Vagina (tissue), 2 donors: Measurements from ENCODE around the gene NAA10. TPM values are rescaled to one million over a fixed set of nuclear protein-coding genes. Genes with fewer than 3 reads are reported as not detected.

Experiments
- DNase-seq, 2 donors: peaks; one replicate each; pipeline ENCODE4 v3.0.0-alpha.2; 2017; ENCODE audit errors: extremely low spot score in 2 of 2
- H3K27ac ChIP-seq: fragments of 200-600 bp; sonication (generic); one replicate; pipeline ENCODE4 v1.5.1; 2019
- H3K27me3 ChIP-seq: fragments of 200-600 bp; sonication (generic); one replicate; pipeline ENCODE4 v1.5.1; 2019
- H3K36me3 ChIP-seq, 2 donors: fragments of 200-600 bp; sonication (generic); one replicate each; pipeline ENCODE4 v1.5.1; 2017 to 2019
- H3K4me1 ChIP-seq: fragments of 200-600 bp; sonication (generic); one replicate; pipeline ENCODE4 v1.5.1; 2019
- H3K4me3 ChIP-seq, 2 donors: fragments of 200-600 bp; sonication (generic); 1 replicate in 1 of 2; 2 replicates in 1 of 2; pipeline ENCODE4 v1.5.1; 2016 to 2019
- H3K9me3 ChIP-seq: fragments of 200-600 bp; sonication (generic); one replicate; pipeline ENCODE4 v1.5.1; 2019
- CTCF ChIP-seq, 3 experiments: fragments of 450-650 bp in 2 of 3; fragments of 200-600 bp in 1 of 3; sonication (generic) in 1 of 3; IDR thresholded peaks; one replicate each; pipeline ENCODE4 v1.5.1; 2017 to 2019; ENCODE audit warnings: antibody characterized with exemption in 3 of 3, mild to moderate bottlenecking in 2 of 3, moderate library complexity in 2 of 3
- POLR2A ChIP-seq, 2 donors: fragments of 450-650 bp; IDR thresholded peaks; one replicate each; pipeline ENCODE4 v1.6.1; 2017; ENCODE audit warnings: antibody characterized with exemption in 2 of 2, mild to moderate bottlenecking in 2 of 2, moderate library complexity in 2 of 2
- POLR2AphosphoS5 ChIP-seq, 2 donors: sonication (generic); formaldehyde crosslinking; IDR thresholded peaks; one replicate each; pipeline ENCODE4 v1.9.0; 2017; ENCODE audit warnings: antibody characterized with exemption in 2 of 2, mild to moderate bottlenecking in 2 of 2, low read depth in 1 of 2; ENCODE audit not compliant: insufficient read depth in 1 of 2
- intact Hi-C: fragments of 100-400 bp; cut with DNase I; formaldehyde crosslinking; loops from one replicate; pipeline ENCODE4 v1.15.1; 2023
- total RNA-seq: library from RNA; depleted of rRNA; stranded (reverse); fragments of >200 nt; gene quantifications from one replicate; pipeline ENCODE4 v1.2.3, GENCODE V29; 2016

Gene NAA10
- total RNA-seq, 1 donor from 2014 or later: 66.8 TPM

- Histone ChIP-seq H3K9me3 (no peaks in the 10 kb centered on the region), H3K36me3 (peaks cover 0 to 87% of the 10 kb centered on the region in 2 donors), H3K4me3 (no peak overlapping the region), H3K27ac (no peak overlapping the region), H3K4me1 (no peaks in the 10 kb centered on the region), H3K27me3 (no peaks in the 10 kb centered on the region)
- intact Hi-C loops: no loop called here
- no peak for DNase-seq
- TF ChIP-seq POLR2A (IDR thresholded peaks at IDR 0.05): no peak
- no peak for TF ChIP-seq POLR2AphosphoS5 (IDR thresholded peaks at IDR 0.05; ENCODE audit: insufficient read depth in 1 of 2, low read depth in 1 of 2)
- no peak for TF ChIP-seq CTCF (IDR thresholded peaks at IDR 0.05)
These were observed 24.8 kb upstream of the NAA10 start for GRCh38 chrX:153959649-153960048.

GRCh38 chrX:153958605-153959004 is 23.8 kb upstream of the NAA10 start:
- H3K4me3 ChIP-seq: no peak overlapping the region
- H3K36me3 ChIP-seq: peaks cover 0 to 91% of the 10 kb centered on the region in 2 donors
- intact Hi-C loops: no loop called here
- no peaks in the 10 kb centered on the region for H3K9me3 ChIP-seq
- H3K27ac ChIP-seq: no peak overlapping the region
- no peaks in the 10 kb centered on the region for H3K27me3 ChIP-seq
- H3K4me1 ChIP-seq: no peaks in the 10 kb centered on the region
- no peak for DNase-seq
- no peak for TF ChIP-seq POLR2A (IDR thresholded peaks at IDR 0.05)
- TF ChIP-seq CTCF (IDR thresholded peaks at IDR 0.05): no peak
- TF ChIP-seq POLR2AphosphoS5 (IDR thresholded peaks at IDR 0.05; ENCODE audit: insufficient read depth in 1 of 2, low read depth in 1 of 2): no peak

GRCh38 chrX:153957224-153957623 is 22.4 kb upstream of the NAA10 start:
- intact Hi-C loops: no loop called here
- H3K4me3 ChIP-seq: no peak overlapping the region
- H3K27me3 ChIP-seq: no peaks in the 10 kb centered on the region
- no peaks in the 10 kb centered on the region for H3K9me3 ChIP-seq
- DNase-seq: no peak
- H3K27ac ChIP-seq: no peak overlapping the region
- no peak for TF ChIP-seq POLR2AphosphoS5 (IDR thresholded peaks at IDR 0.05; ENCODE audit: insufficient read depth in 1 of 2, low read depth in 1 of 2)
- no peak for TF ChIP-seq CTCF (IDR thresholded peaks at IDR 0.05)
- H3K4me1 ChIP-seq: no peaks in the 10 kb centered on the region
- H3K36me3 ChIP-seq: peaks cover 0 to 82% of the 10 kb centered on the region in 2 donors

- intact Hi-C loops: no loop called here
- no peak overlapping the region for H3K27ac ChIP-seq
- TF ChIP-seq CTCF (IDR thresholded peaks at IDR 0.05) (no peak), POLR2A (IDR thresholded peaks at IDR 0.05) (no peak), POLR2AphosphoS5 (IDR thresholded peaks at IDR 0.05; ENCODE audit: insufficient read depth in 1 of 2, low read depth in 1 of 2) (no peak)
These were observed 21.4 kb upstream of the NAA10 start for GRCh38 chrX:153956044-153956907.

GRCh38 chrX:153955228-153955732 is 20.4 kb upstream of the NAA10 start:
- TF ChIP-seq POLR2AphosphoS5 (IDR thresholded peaks at IDR 0.05; ENCODE audit: insufficient read depth in 1 of 2, low read depth in 1 of 2) (no peak), CTCF (IDR thresholded peaks at IDR 0.05) (no peak), POLR2A (IDR thresholded peaks at IDR 0.05) (no peak)
- H3K9me3 ChIP-seq: no peaks in the 10 kb centered on the region
- no peak for DNase-seq
- H3K4me1 ChIP-seq: no peaks in the 10 kb centered on the region
- no peak overlapping the region for H3K4me3 ChIP-seq
- H3K36me3 ChIP-seq: peaks cover 0 to 82% of the 10 kb centered on the region in 2 donors
- H3K27me3 ChIP-seq: no peaks in the 10 kb centered on the region
- intact Hi-C loops: no loop called here
- H3K27ac ChIP-seq: no peak overlapping the region

More at GRCh38 chrX:153956044-153956907, 21.4 kb upstream of the NAA10 start:
- Histone ChIP-seq H3K27me3 (no peaks in the 10 kb centered on the region), H3K36me3 (peaks cover 0 to 82% of the 10 kb centered on the region in 2 donors), H3K4me3 (no peak overlapping the region), H3K4me1 (no peaks in the 10 kb centered on the region), H3K9me3 (no peaks in the 10 kb centered on the region)
- no peak for DNase-seq
